OCI-LY3 (cell line): ENCODE results near the gene RIC1.

Experiments used
- H2AFZ ChIP-seq: fragments of 200-600, 300-600 bp; shearing (Covaris generic); 2 replicates; pipeline ENCODE4 v1.6.0; 2014; ENCODE audit warnings: antibody characterized with exemption, low read depth, low read length
- H3K27ac ChIP-seq: fragments of 200-600, 300-600 bp; sonication (generic); 2 replicates; pipeline ENCODE4 v1.5.1; 2014; ENCODE audit warnings: mild to moderate bottlenecking, low read length, moderate library complexity, mixed read lengths
- H3K27me3 ChIP-seq: fragments of 200-600, 300-600 bp; sonication (generic); 2 replicates; pipeline ENCODE4 v1.6.1; 2014; ENCODE audit warnings: low read depth, low read length, mixed read lengths
- H3K36me3 ChIP-seq: fragments of 200-600, 300-600 bp; sonication (generic); replicated peaks from 2 replicates; pipeline ENCODE3; 2014; ENCODE audit warnings: low read depth, low read length, mixed read lengths
- H3K4me1 ChIP-seq: fragments of 300-600, 200-600 bp; sonication (generic); 2 replicates; pipeline ENCODE4 v1.6.1; 2014; ENCODE audit warnings: low read length, mixed read lengths
- H3K4me2 ChIP-seq: fragments of 200-600, 300-600 bp; sonication (generic); 2 replicates; pipeline ENCODE4 v1.6.1; 2014; ENCODE audit warnings: low read length, mixed read lengths
- H3K4me3 ChIP-seq: fragments of 300-600, 200-600 bp; sonication (generic); 2 replicates; pipeline ENCODE4 v1.5.1; 2014; ENCODE audit warnings: antibody characterized with exemption, mild to moderate bottlenecking, low read length, moderate library complexity
- H3K79me2 ChIP-seq: fragments of 300-600, 200-600 bp; shearing (Covaris generic); 2 replicates; pipeline ENCODE4 v1.6.1; 2014; ENCODE audit warnings: mild to moderate bottlenecking, low read length, mixed read lengths
- H3K9ac ChIP-seq: fragments of 300-600, 200-600 bp; shearing (Covaris generic); 2 replicates; pipeline ENCODE4 v1.6.0; 2014; ENCODE audit warnings: mild to moderate bottlenecking, low read length, moderate library complexity
- H3K9me3 ChIP-seq: fragments of 200-600, 300-600 bp; shearing (Covaris generic); 2 replicates; pipeline ENCODE4 v1.6.1; 2014; ENCODE audit warnings: low read length, mixed read lengths; ENCODE audit not compliant: insufficient read depth
- H4K20me1 ChIP-seq: fragments of 200-600, 300-600 bp; sonication (generic); 2 replicates; pipeline ENCODE4 v1.6.1; 2016; ENCODE audit warnings: low read length, mixed read lengths; ENCODE audit not compliant: insufficient read depth
- EZH2phosphoT487 ChIP-seq: fragments of 200-600 bp; shearing (Covaris generic); IDR thresholded peaks from 2 replicates; pipeline ENCODE4 v1.6.1; 2018; ENCODE audit warnings: antibody characterized with exemption, mixed run types, low read depth
- TF ChIP-seq, protein P1 (sequence below): fragments of 200-600, 300-600 bp; sonication (generic); IDR thresholded peaks from 2 replicates; pipeline ENCODE4 v1.5.1; 2014; ENCODE audit warnings: antibody characterized with exemption, low read length, low read depth

Gene RIC1

GRCh38 chr9:5614985-5615384, 13.9 kb upstream of the RIC1 start:
- Histone ChIP-seq H3K4me1 (peaks cover 46% of the 10 kb centered on the region), H4K20me1 (no peaks in the 10 kb centered on the region), H3K27ac (no peak overlapping the region), H3K36me3 (peaks cover 11% of the 10 kb centered on the region), H3K79me2 (peaks cover 26% of the 10 kb centered on the region), H3K27me3 (no peaks in the 10 kb centered on the region), H3K4me3 (no peak overlapping the region), H3K4me2 (no peak overlapping the region), H2AFZ (no peak overlapping the region), H3K9me3 (no peaks in the 10 kb centered on the region), H3K9ac (no peak overlapping the region)
- TF ChIP-seq, protein P1, sequence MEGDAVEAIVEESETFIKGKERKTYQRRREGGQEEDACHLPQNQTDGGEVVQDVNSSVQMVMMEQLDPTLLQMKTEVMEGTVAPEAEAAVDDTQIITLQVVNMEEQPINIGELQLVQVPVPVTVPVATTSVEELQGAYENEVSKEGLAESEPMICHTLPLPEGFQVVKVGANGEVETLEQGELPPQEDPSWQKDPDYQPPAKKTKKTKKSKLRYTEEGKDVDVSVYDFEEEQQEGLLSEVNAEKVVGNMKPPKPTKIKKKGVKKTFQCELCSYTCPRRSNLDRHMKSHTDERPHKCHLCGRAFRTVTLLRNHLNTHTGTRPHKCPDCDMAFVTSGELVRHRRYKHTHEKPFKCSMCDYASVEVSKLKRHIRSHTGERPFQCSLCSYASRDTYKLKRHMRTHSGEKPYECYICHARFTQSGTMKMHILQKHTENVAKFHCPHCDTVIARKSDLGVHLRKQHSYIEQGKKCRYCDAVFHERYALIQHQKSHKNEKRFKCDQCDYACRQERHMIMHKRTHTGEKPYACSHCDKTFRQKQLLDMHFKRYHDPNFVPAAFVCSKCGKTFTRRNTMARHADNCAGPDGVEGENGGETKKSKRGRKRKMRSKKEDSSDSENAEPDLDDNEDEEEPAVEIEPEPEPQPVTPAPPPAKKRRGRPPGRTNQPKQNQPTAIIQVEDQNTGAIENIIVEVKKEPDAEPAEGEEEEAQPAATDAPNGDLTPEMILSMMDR: no peak
- TF ChIP-seq EZH2phosphoT487: no peak

GRCh38 chr9:5617749-5618148, 11.2 kb upstream of the RIC1 start:
- Histone ChIP-seq H3K27me3 (no peaks in the 10 kb centered on the region), H3K4me2 (peak overlapping the region; percentile 77), H3K4me1 (peaks cover 42% of the 10 kb centered on the region), H3K36me3 (peaks cover 14% of the 10 kb centered on the region), H2AFZ (no peak overlapping the region), H3K9ac (peak overlapping the region; percentile 40), H4K20me1 (no peaks in the 10 kb centered on the region), H3K4me3 (peak overlapping the region; percentile 58), H3K9me3 (no peaks in the 10 kb centered on the region), H3K79me2 (peaks cover 32% of the 10 kb centered on the region), H3K27ac (peak overlapping the region; percentile 92)
- TF ChIP-seq, protein P1: no peak
- TF ChIP-seq EZH2phosphoT487: no peak

- H3K27ac ChIP-seq: no peak overlapping the region
- H2AFZ ChIP-seq: no peak overlapping the region
- no peak overlapping the region for H3K9ac ChIP-seq
- TF ChIP-seq, protein P1: no peak
- no peak for TF ChIP-seq EZH2phosphoT487
- no peaks in the 10 kb centered on the region for H3K27me3 ChIP-seq
- peaks cover 52% of the 10 kb centered on the region for H3K79me2 ChIP-seq
- peaks cover 44% of the 10 kb centered on the region for H3K4me1 ChIP-seq
- H3K9me3 ChIP-seq: no peaks in the 10 kb centered on the region
- no peak overlapping the region for H3K4me2 ChIP-seq
- H4K20me1 ChIP-seq: no peaks in the 10 kb centered on the region
- H3K36me3 ChIP-seq: peaks cover 12% of the 10 kb centered on the region
- no peak overlapping the region for H3K4me3 ChIP-seq
Observed at GRCh38 chr9:5620494-5620893, 8.4 kb upstream of the RIC1 start.

- Histone ChIP-seq H4K20me1 (no peaks in the 10 kb centered on the region), H3K9ac (no peak overlapping the region), H3K27ac (no peak overlapping the region), H2AFZ (no peak overlapping the region), H3K36me3 (peaks cover 9% of the 10 kb centered on the region), H3K4me1 (peaks cover 49% of the 10 kb centered on the region), H3K79me2 (peaks cover 54% of the 10 kb centered on the region), H3K27me3 (no peaks in the 10 kb centered on the region), H3K4me3 (no peak overlapping the region), H3K9me3 (no peaks in the 10 kb centered on the region), H3K4me2 (no peak overlapping the region)
- TF ChIP-seq, protein P1: no peak
- TF ChIP-seq EZH2phosphoT487: no peak
Observed at GRCh38 chr9:5621327-5621726, 7.6 kb upstream of the RIC1 start.
